Suppressor macrophage treated with lipopolysaccharide for 1 hour (primary cell): ENCODE results near the gene WDR27.
A peak's percentile ranks its signal among the peaks of the same experiment; 100 is the strongest.

Experiments used
- DNase-seq, 3 donors: peaks; one replicate each; pipeline ENCODE4 v3.0.0-alpha.2; 2020 to 2022

WDR27 gene

GRCh38 chr6:169425628-169426370, 276.0 kb downstream of the WDR27 start:
- DNase-seq = no peak

GRCh38 chr6:169424821-169425240, 277.0 kb downstream of the WDR27 start:
- DNase-seq = no peak

GRCh38 chr6:169424149-169424804, 277.6 kb downstream of the WDR27 start:
- no peak for DNase-seq

GRCh38 chr6:169421586-169422264, 280.1 kb downstream of the WDR27 start:
- DNase-seq = no peak

GRCh38 chr6:169420912-169421543, 280.8 kb downstream of the WDR27 start:
- DNase-seq = no peak

- no peak for DNase-seq
Measured at GRCh38 chr6:169417101-169417500, 284.7 kb downstream of the WDR27 start.

- no peak for DNase-seq
Measured at GRCh38 chr6:169416249-169416648, 285.6 kb downstream of the WDR27 start.

- DNase-seq = no peak
Measured at GRCh38 chr6:169415179-169415578, 286.6 kb downstream of the WDR27 start.

GRCh38 chr6:169411722-169412121, 290.1 kb downstream of the WDR27 start:
- peak in 1 of 3 donors; percentile 3 for DNase-seq

- DNase-seq = no peak
Measured at GRCh38 chr6:169411296-169411695, 290.5 kb downstream of the WDR27 start.

- DNase-seq = peak in 2 of 3 donors; percentile 9 to 21
Measured at GRCh38 chr6:169409742-169410312, 292.0 kb downstream of the WDR27 start.

GRCh38 chr6:169407325-169407724, 294.5 kb downstream of the WDR27 start:
- DNase-seq = peak; percentile 21 to 41 (median 26)
